ENCODE results near the gene JMJD1C.

- no peak for TF ChIP-seq POLR2A (IDR thresholded peaks at IDR 0.05; ENCODE audit: low read length)
- TF ChIP-seq GATA1 (IDR thresholded peaks at IDR 0.05; ENCODE audit: low read depth, low read length), result no peak
These were observed 10.3 kb downstream of the JMJD1C start for GRCh38 chr10:63455507-63455906.
